IPS-NIHi7 (cell line): ENCODE measurements around the gene TBX10.
A peak's percentile ranks its signal among the peaks of the same experiment; 100 is the strongest.
"Not testable (repeated sequence)": the region's sequence is repeated elsewhere in the genome, so short reads cannot be mapped to it uniquely, and the experiment has no call there.

Experiments
- DNase-seq: peaks from one replicate; pipeline ENCODE4 v3.0.0; 2012; ENCODE audit warnings: mixed read lengths; ENCODE audit errors: extremely low spot score

Gene TBX10

GRCh38 chr11:67616431-67617242 is 22.9 kb downstream of the TBX10 start:
- no peak for DNase-seq

GRCh38 chr11:67615728-67616430 is 23.7 kb downstream of the TBX10 start:
- DNase-seq: no peak

DNA sequence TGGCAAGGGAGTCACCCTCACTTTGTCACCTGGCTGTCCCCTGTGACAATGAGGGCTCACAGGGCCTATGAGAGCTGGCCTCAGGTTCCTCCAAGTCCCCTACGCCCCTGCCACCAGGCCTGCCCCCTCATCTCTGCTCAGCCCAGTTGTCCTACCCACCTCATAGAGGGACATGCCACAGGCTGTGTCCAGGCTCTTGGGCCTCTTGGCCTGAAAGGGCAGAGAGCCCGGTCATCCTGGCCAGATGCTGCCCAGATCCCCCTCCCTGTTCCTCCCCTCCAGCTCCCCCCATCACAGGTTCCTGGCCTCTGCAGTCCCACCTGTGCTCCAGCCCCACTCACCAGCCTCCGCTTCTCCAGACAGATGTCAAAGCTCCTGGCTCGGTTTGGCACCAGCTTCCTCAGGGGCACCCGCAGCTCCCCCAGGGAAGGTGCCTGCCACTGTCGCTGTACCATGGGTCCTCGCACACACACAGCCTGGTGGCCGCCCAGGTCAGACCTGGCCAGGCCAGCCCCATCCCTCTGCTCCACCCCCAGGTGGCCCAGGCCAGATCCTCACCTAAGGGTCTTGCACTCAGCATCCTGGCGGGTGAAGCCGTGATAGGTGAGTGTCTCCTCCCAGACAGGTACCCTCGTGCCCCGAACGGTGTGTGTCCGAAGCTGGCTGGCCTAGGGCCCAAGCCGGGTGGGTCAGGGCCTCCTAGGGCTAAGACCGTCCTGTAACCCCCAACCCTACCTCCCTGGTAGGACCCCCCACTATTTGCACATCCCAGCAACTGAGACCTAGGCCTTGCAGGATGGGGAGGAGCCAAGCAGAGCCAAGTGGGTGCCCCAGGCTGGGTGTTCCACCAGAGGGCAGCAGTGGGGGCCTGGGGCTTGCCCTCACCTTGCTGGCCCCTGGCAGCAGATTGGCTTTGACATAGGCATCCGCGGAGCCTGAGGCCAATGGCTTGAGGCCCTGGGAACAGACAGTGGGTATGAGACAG is 24.5 kb downstream of the TBX10 start:
- DNase-seq: peak; percentile 64

- peak; percentile 61 for DNase-seq
Observed at GRCh38 chr11:67613960-67614715, 25.4 kb downstream of the TBX10 start.

GRCh38 chr11:67613313-67613959 is 26.1 kb downstream of the TBX10 start:
- DNase-seq: no peak

- DNase-seq: no peak
Observed at GRCh38 chr11:67612751-67613150, 26.8 kb downstream of the TBX10 start.

GRCh38 chr11:67611704-67612587 is 27.6 kb downstream of the TBX10 start:
- DNase-seq: no peak

DNA sequence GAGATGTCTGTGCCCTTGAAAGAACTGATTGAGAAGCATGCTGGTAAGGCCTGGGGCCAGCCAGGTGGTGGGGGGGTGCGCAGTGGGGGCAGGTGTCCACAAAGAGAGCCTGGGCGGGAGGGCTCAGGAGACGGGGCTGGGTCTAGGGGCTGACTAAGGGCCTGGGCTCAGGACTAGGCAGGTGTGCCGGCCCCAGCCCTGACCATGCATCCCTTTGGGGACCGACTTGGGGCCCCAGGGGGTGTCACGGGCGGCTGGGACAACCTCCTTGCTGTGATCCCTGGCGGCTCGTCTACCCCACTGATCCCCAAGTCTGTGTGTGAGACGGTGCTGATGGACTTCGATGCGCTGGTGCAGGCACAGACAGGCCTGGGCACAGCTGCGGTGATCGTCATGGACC is 28.4 kb downstream of the TBX10 start:
- DNase-seq: no peak

- no peak for DNase-seq
Observed at GRCh38 chr11:67610302-67610868, 29.2 kb downstream of the TBX10 start.

DNA sequence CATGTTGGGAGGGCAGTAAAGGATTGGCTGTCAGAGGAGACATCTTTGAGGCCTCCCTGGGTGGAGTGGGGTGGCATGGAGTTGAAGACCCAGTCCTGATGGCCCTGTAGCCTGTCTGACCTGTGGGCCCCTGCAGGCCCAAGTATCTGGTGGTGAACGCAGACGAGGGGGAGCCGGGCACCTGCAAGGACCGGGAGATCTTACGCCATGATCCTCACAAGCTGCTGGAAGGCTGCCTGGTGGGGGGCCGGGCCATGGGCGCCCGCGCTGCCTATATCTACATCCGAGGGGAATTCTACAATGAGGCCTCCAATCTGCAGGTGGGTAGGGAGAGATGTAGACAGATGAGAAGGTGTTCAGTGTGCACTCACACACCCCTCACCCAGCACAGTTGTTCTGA is 30.2 kb downstream of the TBX10 start:
- no peak for DNase-seq

GRCh38 chr11:67608486-67608885 is 31.1 kb downstream of the TBX10 start:
- DNase-seq: no peak

DNA sequence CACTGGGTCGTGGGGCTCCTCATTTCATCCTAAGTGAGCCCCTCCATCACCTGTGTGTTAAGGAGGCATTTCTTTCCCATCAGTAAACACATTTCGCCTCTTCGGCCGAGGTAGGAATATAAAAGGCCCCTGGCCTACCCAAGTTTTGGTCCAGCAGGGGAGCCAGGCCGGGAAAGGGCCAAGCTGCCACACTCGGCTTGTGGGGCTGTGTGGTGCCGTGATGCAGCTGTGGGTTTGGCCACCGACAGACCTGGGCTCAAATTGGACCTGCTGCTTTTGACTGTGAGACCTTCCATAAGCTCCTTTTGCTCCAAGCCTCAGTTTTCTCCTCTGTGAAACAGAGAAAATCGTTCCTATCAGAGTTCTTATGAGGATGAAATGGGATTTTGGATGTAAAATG is 32.1 kb downstream of the TBX10 start:
- no peak for DNase-seq

GRCh38 chr11:67606492-67607295 is 32.9 kb downstream of the TBX10 start, which contains the start of gene NDUFV1:
TSS of gene NDUFV1 (plus strand) at chr11:67606936. CDS start at chr11:67607005, 69 bp downstream.
- DNase-seq: peak; percentile 91

DNA sequence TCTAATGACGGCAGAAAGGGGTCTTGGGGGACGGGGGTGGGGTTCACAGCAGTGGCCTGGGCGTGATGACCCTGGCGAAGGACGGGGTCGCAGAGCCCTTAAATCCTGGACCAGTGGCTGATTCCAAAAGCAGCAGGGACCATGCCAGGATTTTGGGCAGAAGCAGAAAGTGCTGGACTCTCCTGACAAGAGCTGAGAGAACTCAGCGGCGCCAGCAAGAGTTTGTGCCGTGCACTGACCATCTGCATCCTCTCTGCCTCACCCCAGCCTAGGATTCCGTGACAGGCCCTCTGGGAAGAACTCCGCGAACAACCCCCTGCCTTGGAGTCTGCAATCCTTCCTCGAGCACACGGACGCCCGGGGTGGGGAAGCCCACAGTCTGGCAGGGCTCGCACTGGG is 33.5 kb downstream of the TBX10 start:
- no peak for DNase-seq

GRCh38 chr11:67605231-67606011 is 34.1 kb downstream of the TBX10 start:
- no peak for DNase-seq

DNA sequence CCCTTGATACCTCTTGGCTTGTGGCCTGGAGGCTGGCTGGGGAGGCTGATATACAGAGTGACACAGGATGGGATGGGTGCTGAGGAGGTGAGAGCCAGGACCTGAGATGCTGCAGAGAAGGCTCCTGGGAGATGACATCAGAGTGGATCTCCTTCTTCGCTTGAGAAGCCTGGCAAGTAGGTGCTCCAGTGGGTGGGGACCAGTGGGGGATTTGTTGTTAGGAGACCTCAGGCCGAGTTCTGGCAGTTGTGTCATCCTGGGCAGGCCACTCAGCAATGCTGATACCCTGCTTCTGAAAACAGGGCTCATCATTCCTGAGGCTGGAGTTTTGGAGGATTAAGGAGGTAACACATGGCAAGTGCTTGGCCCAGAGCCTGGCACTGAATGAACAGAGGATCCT is 34.7 kb downstream of the TBX10 start:
- no peak for DNase-seq

DNA sequence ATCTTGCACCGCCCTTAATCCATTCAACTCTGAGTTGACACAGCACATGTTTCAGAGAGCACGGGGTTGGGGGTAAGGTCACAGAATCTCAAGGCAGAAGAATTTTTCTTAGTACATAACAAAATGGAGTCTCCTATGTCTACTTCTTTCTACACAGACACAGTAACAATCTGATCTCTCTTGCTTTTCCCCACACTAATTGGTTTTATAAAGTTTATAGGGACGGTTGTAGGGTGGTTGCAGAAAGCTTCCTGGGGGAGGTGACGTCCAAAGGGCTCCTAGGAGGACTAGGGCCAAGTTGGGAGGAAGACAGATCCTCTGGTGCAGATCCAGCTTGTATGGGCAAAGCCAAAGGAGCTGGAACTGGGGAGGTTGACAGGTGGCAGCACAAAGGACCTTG is 35.4 kb downstream of the TBX10 start:
- not testable (repeated sequence) for DNase-seq

DNA sequence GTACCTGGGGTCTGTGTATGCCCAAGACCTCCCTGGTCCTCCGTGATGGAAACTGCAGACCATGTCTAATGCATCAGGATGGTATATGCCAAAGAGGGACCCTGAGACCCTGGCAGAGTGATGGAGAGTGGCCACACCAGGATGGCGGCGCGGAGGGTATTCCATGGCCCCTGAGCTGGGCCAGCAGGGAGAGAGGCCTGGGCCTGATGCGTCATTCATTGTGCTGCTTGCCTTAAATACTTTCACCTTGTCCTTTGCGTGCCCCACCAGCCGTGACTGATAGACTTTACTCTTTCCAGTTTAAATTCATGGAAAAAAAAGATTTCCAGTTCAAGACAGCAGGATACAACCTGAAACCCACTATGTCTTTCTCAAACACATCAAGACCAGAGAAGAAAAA is 38.5 kb downstream of the TBX10 start:
- no peak for DNase-seq
